Glutamatergic neuron (in vitro differentiated cells): Measurements from ENCODE around the gene ANKRD17. TPM values are rescaled to one million over a fixed set of nuclear protein-coding genes. Genes with fewer than 3 reads are reported as not detected.

Experiments
- DNase-seq: peaks from one replicate; pipeline ENCODE4 v3.0.0; 2022
- H3K27ac Mint-ChIP-seq: one replicate; pipeline ENCODE4 v1.8.0; 2020; ENCODE audit warnings: mild to moderate bottlenecking, mixed read lengths, inconsistent platforms; ENCODE audit not compliant: unreplicated experiment
- H3K27me3 Mint-ChIP-seq: one replicate; pipeline ENCODE4 v1.8.0; 2020; ENCODE audit warnings: mild to moderate bottlenecking, moderate library complexity, mixed read lengths, inconsistent platforms; ENCODE audit not compliant: unreplicated experiment
- H3K36me3 Mint-ChIP-seq: one replicate; pipeline ENCODE4 v1.8.0; 2020; ENCODE audit warnings: mild to moderate bottlenecking, mixed read lengths, inconsistent platforms; ENCODE audit not compliant: unreplicated experiment
- H3K4me1 Mint-ChIP-seq: one replicate; pipeline ENCODE4 v1.8.0; 2020; ENCODE audit warnings: mild to moderate bottlenecking, low read depth, mixed read lengths, inconsistent platforms; ENCODE audit not compliant: unreplicated experiment
- H3K4me3 Mint-ChIP-seq: one replicate; pipeline ENCODE4 v1.8.0; 2020; ENCODE audit warnings: mild to moderate bottlenecking, mixed read lengths, inconsistent platforms; ENCODE audit not compliant: unreplicated experiment
- H3K9me3 Mint-ChIP-seq: one replicate; pipeline ENCODE4 v1.8.0; 2020; ENCODE audit warnings: mild to moderate bottlenecking, moderate library complexity, mixed read lengths, inconsistent platforms; ENCODE audit not compliant: unreplicated experiment
- CTCF ChIP-seq: fragments of 200-600 bp; sonication (generic); IDR thresholded peaks from one replicate; pipeline ENCODE4 v1.5.0; 2021; ENCODE audit not compliant: partially characterized antibody, unreplicated experiment
- total RNA-seq: library from RNA; stranded (reverse); fragmentation: NEBNext Ultra II Directional; extraction: Animal tissue kit (Norgen Biotek cat#: 25700); gene quantifications from one replicate; pipeline ENCODE4 v1.2.1, GENCODE V29; 2021; ENCODE audit not compliant: unreplicated experiment

The ANKRD17 gene
- total RNA-seq, 1 donor from 2014 or later, result 91.9 TPM

GRCh38 chr4:73103799-73104503, 154.6 kb downstream of the ANKRD17 start:
- Mint-ChIP-seq H3K36me3 (no peaks in the 10 kb centered on the region), H3K9me3 (peaks cover 4% of the 10 kb centered on the region), H3K27me3 (no peaks in the 10 kb centered on the region), H3K27ac (no peak overlapping the region), H3K4me3 (no peak overlapping the region), H3K4me1 (peaks cover 1% of the 10 kb centered on the region)
- TF ChIP-seq CTCF, result no peak
- DNase-seq, result no peak

GRCh38 chr4:73099143-73099542, 159.5 kb downstream of the ANKRD17 start:
- Mint-ChIP-seq H3K4me3 (no peak overlapping the region), H3K4me1 (no peaks in the 10 kb centered on the region), H3K36me3 (no peaks in the 10 kb centered on the region), H3K27me3 (no peaks in the 10 kb centered on the region), H3K9me3 (peaks cover 4% of the 10 kb centered on the region), H3K27ac (no peak overlapping the region)
- no peak for DNase-seq
- no peak for TF ChIP-seq CTCF

- DNase-seq, result no peak
- no peak overlapping the region for H3K27ac Mint-ChIP-seq
- peaks cover 4% of the 10 kb centered on the region for H3K9me3 Mint-ChIP-seq
- H3K4me3 Mint-ChIP-seq, result no peak overlapping the region
- no peaks in the 10 kb centered on the region for H3K4me1 Mint-ChIP-seq
- no peak for TF ChIP-seq CTCF
- H3K27me3 Mint-ChIP-seq, result no peaks in the 10 kb centered on the region
- no peaks in the 10 kb centered on the region for H3K36me3 Mint-ChIP-seq
These were observed 159.9 kb downstream of the ANKRD17 start for GRCh38 chr4:73098713-73099112.

- H3K36me3 Mint-ChIP-seq, result no peaks in the 10 kb centered on the region
- H3K27me3 Mint-ChIP-seq, result no peaks in the 10 kb centered on the region
- DNase-seq, result no peak
- peaks cover 4% of the 10 kb centered on the region for H3K9me3 Mint-ChIP-seq
- H3K27ac Mint-ChIP-seq, result no peak overlapping the region
- H3K4me3 Mint-ChIP-seq, result no peak overlapping the region
- TF ChIP-seq CTCF, result no peak
- no peaks in the 10 kb centered on the region for H3K4me1 Mint-ChIP-seq
These were observed 160.6 kb downstream of the ANKRD17 start for GRCh38 chr4:73098016-73098415.

- no peaks in the 10 kb centered on the region for H3K4me1 Mint-ChIP-seq
- H3K4me3 Mint-ChIP-seq, result no peak overlapping the region
- no peaks in the 10 kb centered on the region for H3K9me3 Mint-ChIP-seq
- no peaks in the 10 kb centered on the region for H3K27me3 Mint-ChIP-seq
- DNase-seq, result no peak
- peaks cover 5% of the 10 kb centered on the region for H3K36me3 Mint-ChIP-seq
- H3K27ac Mint-ChIP-seq, result no peak overlapping the region
- TF ChIP-seq CTCF, result no peak
These were observed 165.7 kb downstream of the ANKRD17 start for GRCh38 chr4:73092868-73093267.
